NCI-H82 treated with DMSO at 0.1 percent for 48 hours (cell line): ENCODE data around the gene ITGA5.
A peak's percentile ranks its signal among the peaks of the same experiment; 100 is the strongest.

Source experiments
- DNase-seq: peaks from one replicate; lab custom pipeline; 2025; ENCODE audit not compliant: unreplicated experiment; lab: John Stamatoyannopoulos, UW

The ITGA5 gene

GRCh38 chr12:54412786-54413185 lies 6.3 kb downstream of the ITGA5 start:
- no peak for DNase-seq

- no peak for DNase-seq
These were observed 6.7 kb downstream of the ITGA5 start for GRCh38 chr12:54412348-54412747.

- DNase-seq: no peak
These were observed 7.5 kb downstream of the ITGA5 start for GRCh38 chr12:54411391-54412241.

GRCh38 chr12:54409267-54409666 lies 9.8 kb downstream of the ITGA5 start:
- DNase-seq: no peak

GRCh38 chr12:54407183-54407905 lies 11.7 kb downstream of the ITGA5 start:
- no peak for DNase-seq

- DNase-seq: no peak
These were observed 13.5 kb downstream of the ITGA5 start for GRCh38 chr12:54405573-54405972.

- no peak for DNase-seq
These were observed 14.0 kb downstream of the ITGA5 start for GRCh38 chr12:54405106-54405505.

- peak; percentile 52 for DNase-seq
These were observed 14.7 kb downstream of the ITGA5 start for GRCh38 chr12:54404061-54405004.

GRCh38 chr12:54401119-54401518 lies 17.9 kb downstream of the ITGA5 start:
- DNase-seq: no peak

- DNase-seq: peak; percentile 49
These were observed 19.9 kb downstream of the ITGA5 start for GRCh38 chr12:54398995-54399793.

- no peak for DNase-seq
These were observed 20.8 kb downstream of the ITGA5 start for GRCh38 chr12:54398218-54398617.

- no peak for DNase-seq
These were observed 21.9 kb downstream of the ITGA5 start for GRCh38 chr12:54397157-54397556.

- DNase-seq: no peak
These were observed 23.5 kb downstream of the ITGA5 start for GRCh38 chr12:54395545-54395944.

- no peak for DNase-seq
These were observed 24.1 kb downstream of the ITGA5 start for GRCh38 chr12:54394986-54395385.

GRCh38 chr12:54394281-54394719 lies 24.8 kb downstream of the ITGA5 start:
- DNase-seq: peak; percentile 52

GRCh38 chr12:54393743-54394142 lies 25.3 kb downstream of the ITGA5 start:
- DNase-seq: no peak

- DNase-seq: no peak
These were observed 25.9 kb downstream of the ITGA5 start for GRCh38 chr12:54393207-54393609.

GRCh38 chr12:54392485-54393206 lies 26.4 kb downstream of the ITGA5 start:
- DNase-seq: no peak

GRCh38 chr12:54390668-54391551 lies 28.2 kb downstream of the ITGA5 start:
- DNase-seq: peak; percentile 63
